ENCODE measurements around the gene PSMD9. TPM values are rescaled to one million over a fixed set of nuclear protein-coding genes. Genes with fewer than 3 reads are reported as not detected.
"Not testable (repeated sequence)": the region's sequence is repeated elsewhere in the genome, so short reads cannot be mapped to it uniquely, and the experiment has no call there.

PSMD9 gene
- total and polyA plus RNA-seq, 2 experiments from 2014 or later, result 93.7 to 129 TPM

- no peaks in the 10 kb centered on the region for H3K27me3 ChIP-seq (replicated peaks; ENCODE audit: insufficient read depth)
- H3K4me1 ChIP-seq (ENCODE audit: insufficient read depth), result peaks cover 9% of the 10 kb centered on the region; the same call in 1 of the 2 replicates
- H3K36me3 ChIP-seq (ENCODE audit: low read depth), result no peaks in the 10 kb centered on the region
- no peaks in the 10 kb centered on the region for H3K9me2 ChIP-seq (ENCODE audit: insufficient read depth)
- no peaks in the 10 kb centered on the region for H3K79me2 ChIP-seq (ENCODE audit: insufficient read depth)
- DNase-seq, result peak; percentile 96
- peak overlapping the region; percentile 46 for H3K9ac ChIP-seq
- no peaks in the 10 kb centered on the region for H4K20me1 ChIP-seq (ENCODE audit: insufficient read depth)
- no peak for TF ChIP-seq EZH2phosphoT487 (IDR thresholded peaks at IDR 0.05; ENCODE audit: insufficient read depth, low read depth)
- TF ChIP-seq EZH2 (IDR thresholded peaks at IDR 0.05; ENCODE audit: insufficient read depth, poor library complexity, severe bottlenecking), result no peak
- peaks cover 19% of the 10 kb centered on the region for H3F3A ChIP-seq (ENCODE audit: insufficient read depth)
- 8 to 9% methylated on average over 5 of the region's 5 CpGs for WGBS, 2 experiments (ENCODE audit: low coverage in 1 of 2, low lambda C conversion rate in 2 of 2, missing lambda C conversion rate in 2 of 2)
- 0 out of 2 replicates have a peak overlapping the region, but pooled peaks have one; percentile 24 for H3K4me3 ChIP-seq
- in situ Hi-C loops (cut with MboI), result no loop called here
- H3K4me2 ChIP-seq (ENCODE audit: unreplicated experiment), result peak overlapping the region; percentile 61
- H2AFZ ChIP-seq, result peak overlapping the region; percentile 70
- H3K9me3 ChIP-seq (ENCODE audit: low read depth), result no peaks in the 10 kb centered on the region
- peak overlapping the region; percentile 82 for H3K27ac ChIP-seq
Measured at GRCh38 chr12:121872546-121873215, 15.9 kb upstream of the PSMD9 start.

- Histone ChIP-seq H3K36me3 (ENCODE audit: low read depth) (no peaks in the 10 kb centered on the region), H3K9me3 (ENCODE audit: low read depth) (no peaks in the 10 kb centered on the region), H2AFZ (peak overlapping the region; percentile 70; the same call in 1 of the 2 replicates), H3F3A (ENCODE audit: insufficient read depth) (peaks cover 19% of the 10 kb centered on the region), H3K27ac (peak overlapping the region; percentile 82), H3K27me3 (replicated peaks; ENCODE audit: insufficient read depth) (no peaks in the 10 kb centered on the region), H3K79me2 (ENCODE audit: insufficient read depth) (no peaks in the 10 kb centered on the region), H3K9me2 (ENCODE audit: insufficient read depth) (no peaks in the 10 kb centered on the region), H3K9ac (peak overlapping the region; percentile 46), H3K4me1 (ENCODE audit: insufficient read depth) (peaks cover 9% of the 10 kb centered on the region; the same call in 1 of the 2 replicates), H3K4me2 (ENCODE audit: unreplicated experiment) (peak overlapping the region; percentile 61), H4K20me1 (ENCODE audit: insufficient read depth) (no peaks in the 10 kb centered on the region), H3K4me3 (no peak overlapping the region)
- peak; percentile 30 for DNase-seq
- TF ChIP-seq EZH2phosphoT487 (IDR thresholded peaks at IDR 0.05; ENCODE audit: insufficient read depth, low read depth) (no peak), EZH2 (IDR thresholded peaks at IDR 0.05; ENCODE audit: insufficient read depth, poor library complexity, severe bottlenecking) (no peak)
- in situ Hi-C loops (cut with MboI), result no loop called here
- WGBS, 2 experiments (ENCODE audit: low coverage in 1 of 2, low lambda C conversion rate in 2 of 2, missing lambda C conversion rate in 2 of 2), result 84 to 86% methylated on average over 6 of the region's 6 CpGs
Measured at GRCh38 chr12:121873216-121873569, 15.4 kb upstream of the PSMD9 start.

- in situ Hi-C loops (cut with MboI), result no loop called here
- WGBS, 2 experiments (ENCODE audit: low coverage in 1 of 2, low lambda C conversion rate in 2 of 2, missing lambda C conversion rate in 2 of 2), result 86 to 97% methylated on average over 6 of the region's 6 CpGs
Measured at GRCh38 chr12:121874071-121874470, 14.5 kb upstream of the PSMD9 start.

GRCh38 chr12:121875582-121875981, 13.0 kb upstream of the PSMD9 start:
- Histone ChIP-seq H4K20me1 (ENCODE audit: insufficient read depth) (no peaks in the 10 kb centered on the region), H3K4me2 (ENCODE audit: unreplicated experiment) (no peak overlapping the region), H3K9me2 (ENCODE audit: insufficient read depth) (no peaks in the 10 kb centered on the region), H3K9me3 (ENCODE audit: low read depth) (no peaks in the 10 kb centered on the region), H3K9ac (no peak overlapping the region), H3K27ac (no peak overlapping the region), H3F3A (ENCODE audit: insufficient read depth) (peaks cover 19% of the 10 kb centered on the region), H3K4me3 (no peak overlapping the region), H3K36me3 (ENCODE audit: low read depth) (no peaks in the 10 kb centered on the region), H3K79me2 (ENCODE audit: insufficient read depth) (no peaks in the 10 kb centered on the region), H2AFZ (no peak overlapping the region), H3K4me1 (ENCODE audit: insufficient read depth) (peaks cover 9% of the 10 kb centered on the region; the same call in 1 of the 2 replicates), H3K27me3 (replicated peaks; ENCODE audit: insufficient read depth) (no peaks in the 10 kb centered on the region)
- TF ChIP-seq EZH2 (IDR thresholded peaks at IDR 0.05; ENCODE audit: insufficient read depth, poor library complexity, severe bottlenecking) (no peak), EZH2phosphoT487 (IDR thresholded peaks at IDR 0.05; ENCODE audit: insufficient read depth, low read depth) (no peak)
- 89 to 96% methylated on average over 6 of the region's 6 CpGs for WGBS, 2 experiments (ENCODE audit: low coverage in 1 of 2, low lambda C conversion rate in 2 of 2, missing lambda C conversion rate in 2 of 2)
- DNase-seq, result no peak
- in situ Hi-C loops (cut with MboI), result no loop called here

More at GRCh38 chr12:121874071-121874470, 14.5 kb upstream of the PSMD9 start:
- no peak overlapping the region for H3K4me3 ChIP-seq
- peaks cover 9% of the 10 kb centered on the region; the same call in 1 of the 2 replicates for H3K4me1 ChIP-seq (ENCODE audit: insufficient read depth)
- no peaks in the 10 kb centered on the region for H3K9me3 ChIP-seq (ENCODE audit: low read depth)
- peaks cover 19% of the 10 kb centered on the region for H3F3A ChIP-seq (ENCODE audit: insufficient read depth)
- no peak overlapping the region for H3K9ac ChIP-seq
- TF ChIP-seq EZH2 (IDR thresholded peaks at IDR 0.05; ENCODE audit: insufficient read depth, poor library complexity, severe bottlenecking), result no peak
- TF ChIP-seq EZH2phosphoT487 (IDR thresholded peaks at IDR 0.05; ENCODE audit: insufficient read depth, low read depth), result no peak
- no peaks in the 10 kb centered on the region for H3K36me3 ChIP-seq (ENCODE audit: low read depth)
- no peaks in the 10 kb centered on the region for H3K79me2 ChIP-seq (ENCODE audit: insufficient read depth)
- H3K27ac ChIP-seq, result no peak overlapping the region
- no peaks in the 10 kb centered on the region for H4K20me1 ChIP-seq (ENCODE audit: insufficient read depth)
- no peak for DNase-seq
- no peaks in the 10 kb centered on the region for H3K9me2 ChIP-seq (ENCODE audit: insufficient read depth)
- no peak overlapping the region for H3K4me2 ChIP-seq (ENCODE audit: unreplicated experiment)
- H2AFZ ChIP-seq, result no peak overlapping the region
- no peaks in the 10 kb centered on the region for H3K27me3 ChIP-seq (replicated peaks; ENCODE audit: insufficient read depth)

- in situ Hi-C loops (cut with MboI); H3K9me3 ChIP-seq (ENCODE audit: low read depth); H3K9me2 ChIP-seq (ENCODE audit: insufficient read depth); DNase-seq; H4K20me1 ChIP-seq (ENCODE audit: insufficient read depth); H3K9ac ChIP-seq; H3K79me2 ChIP-seq (ENCODE audit: insufficient read depth); H2AFZ ChIP-seq; H3K4me1 ChIP-seq (ENCODE audit: insufficient read depth); H3K4me3 ChIP-seq; H3K27ac ChIP-seq; H3K27me3 ChIP-seq (replicated peaks; ENCODE audit: insufficient read depth); H3K36me3 ChIP-seq (ENCODE audit: low read depth); H3K4me2 ChIP-seq (ENCODE audit: unreplicated experiment): not testable (repeated sequence)
- peaks cover 19% of the 10 kb centered on the region for H3F3A ChIP-seq (ENCODE audit: insufficient read depth)
- 88 to 94% methylated on average over 8 of the region's 8 CpGs for WGBS, 2 experiments (ENCODE audit: low coverage in 1 of 2, low lambda C conversion rate in 2 of 2, missing lambda C conversion rate in 2 of 2)
Measured at GRCh38 chr12:121876080-121876447, 12.5 kb upstream of the PSMD9 start.

All from GM23248 (cell line).